Kasumi-1 (cell line): ENCODE results near the gene PCDHGA7.
"Not testable (repeated sequence)": the region's sequence is repeated elsewhere in the genome, so short reads cannot be mapped to it uniquely, and the experiment has no call there.

Experiments used
- DNase-seq, 2 experiments: peaks; one replicate each; lab custom pipeline; 2025; lab: John Stamatoyannopoulos, UW

The PCDHGA7 gene

DNA sequence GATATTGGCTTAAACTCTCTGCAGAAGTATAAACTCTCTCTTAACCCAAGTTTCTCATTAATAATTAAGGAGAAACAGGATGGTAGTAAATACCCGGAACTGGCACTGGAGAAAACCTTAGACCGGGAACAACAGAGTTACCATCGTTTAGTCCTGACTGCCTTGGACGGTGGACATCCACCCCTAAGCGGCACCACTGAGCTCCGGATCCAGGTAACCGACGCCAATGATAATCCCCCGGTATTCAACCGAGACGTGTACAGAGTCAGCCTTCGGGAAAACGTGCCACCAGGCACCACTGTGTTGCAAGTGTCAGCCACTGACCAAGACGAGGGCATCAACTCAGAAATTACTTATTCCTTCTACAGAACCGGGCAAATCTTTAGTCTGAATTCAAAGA, 16.1 kb downstream of the PCDHGA7 start:
- DNase-seq, result no peak

DNA sequence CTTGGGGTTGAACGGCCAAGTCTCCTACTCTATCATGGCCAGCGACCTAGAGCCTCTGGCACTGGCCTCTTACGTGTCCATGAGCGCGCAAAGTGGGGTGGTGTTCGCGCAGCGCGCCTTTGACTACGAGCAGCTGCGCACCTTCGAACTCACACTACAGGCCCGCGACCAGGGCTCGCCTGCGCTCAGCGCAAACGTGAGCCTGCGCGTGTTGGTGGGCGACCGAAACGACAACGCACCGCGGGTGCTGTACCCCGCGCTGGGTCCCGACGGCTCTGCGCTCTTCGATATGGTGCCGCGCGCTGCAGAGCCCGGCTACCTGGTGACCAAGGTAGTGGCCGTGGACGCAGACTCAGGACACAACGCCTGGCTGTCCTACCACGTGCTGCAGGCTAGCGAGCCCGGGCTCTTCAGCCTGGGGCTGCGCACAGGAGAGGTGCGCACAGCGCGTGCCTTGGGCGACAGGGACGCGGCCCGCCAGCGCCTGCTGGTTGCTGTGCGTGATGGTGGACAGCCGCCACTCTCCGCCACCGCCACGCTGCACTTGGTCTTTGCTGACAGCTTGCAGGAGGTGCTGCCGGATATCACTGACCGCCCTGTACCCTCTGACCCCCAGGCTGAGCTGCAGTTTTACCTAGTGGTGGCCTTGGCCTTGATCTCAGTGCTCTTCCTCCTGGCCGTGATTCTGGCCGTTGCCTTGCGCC, 17.2 kb downstream of the PCDHGA7 start:
- DNase-seq, result no peak

DNA sequence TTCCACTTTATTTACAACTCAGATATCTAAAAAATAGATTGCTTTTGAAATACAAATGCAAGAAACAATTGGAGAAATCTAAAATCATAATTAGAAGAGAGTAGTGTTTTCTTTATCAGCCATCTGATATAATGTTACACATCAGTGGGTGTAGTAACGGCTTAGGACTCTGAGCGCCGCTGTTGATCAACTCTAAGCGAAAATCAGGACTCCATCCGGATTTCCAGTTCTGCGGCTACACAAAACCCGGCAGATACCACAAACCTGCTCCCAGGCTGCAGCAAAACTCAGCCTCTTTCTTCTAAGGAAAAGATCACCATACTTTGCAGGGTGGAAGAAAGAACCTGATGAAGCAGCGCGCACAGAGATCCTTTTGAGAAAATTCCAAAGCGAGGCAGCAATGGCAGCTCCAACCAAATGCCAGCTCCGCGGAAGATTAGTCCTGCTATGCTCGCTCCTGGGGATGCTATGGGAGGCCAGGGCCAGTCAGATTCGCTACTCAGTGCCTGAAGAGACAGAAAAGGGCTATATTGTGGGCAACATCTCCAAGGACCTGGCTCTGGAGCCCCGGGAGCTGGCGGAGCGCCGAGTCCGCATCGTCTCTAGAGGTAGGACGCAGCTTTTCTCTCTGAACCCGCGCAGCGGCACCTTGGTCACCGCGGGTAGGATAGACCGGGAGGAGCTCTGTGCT, 20.2 kb downstream of the PCDHGA7 start, which contains the start of gene PCDHGA9:
PCDHGA9 (plus strand) TSS at position 226 of the 691 bp plus-strand sequence; CDS start at position 401, 175 bp downstream.
- no peak for DNase-seq

DNA sequence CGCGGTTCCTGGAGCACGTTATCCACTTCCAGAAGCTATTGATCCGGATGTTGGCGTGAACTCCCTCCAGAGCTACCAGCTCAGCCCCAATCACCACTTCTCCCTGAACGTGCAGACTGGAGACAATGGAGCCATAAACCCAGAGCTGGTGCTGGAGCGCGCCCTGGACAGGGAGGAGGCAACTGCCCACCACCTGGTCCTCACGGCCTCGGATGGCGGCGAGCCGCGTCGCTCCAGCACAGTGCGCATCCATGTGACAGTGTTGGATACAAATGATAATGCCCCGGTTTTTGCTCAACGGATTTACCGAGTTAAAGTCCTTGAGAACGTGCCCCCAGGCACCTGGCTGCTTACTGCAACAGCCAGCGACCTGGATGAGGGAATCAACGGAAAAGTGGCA, 20.8 kb downstream of the PCDHGA7 start:
- DNase-seq, result no peak

DNA sequence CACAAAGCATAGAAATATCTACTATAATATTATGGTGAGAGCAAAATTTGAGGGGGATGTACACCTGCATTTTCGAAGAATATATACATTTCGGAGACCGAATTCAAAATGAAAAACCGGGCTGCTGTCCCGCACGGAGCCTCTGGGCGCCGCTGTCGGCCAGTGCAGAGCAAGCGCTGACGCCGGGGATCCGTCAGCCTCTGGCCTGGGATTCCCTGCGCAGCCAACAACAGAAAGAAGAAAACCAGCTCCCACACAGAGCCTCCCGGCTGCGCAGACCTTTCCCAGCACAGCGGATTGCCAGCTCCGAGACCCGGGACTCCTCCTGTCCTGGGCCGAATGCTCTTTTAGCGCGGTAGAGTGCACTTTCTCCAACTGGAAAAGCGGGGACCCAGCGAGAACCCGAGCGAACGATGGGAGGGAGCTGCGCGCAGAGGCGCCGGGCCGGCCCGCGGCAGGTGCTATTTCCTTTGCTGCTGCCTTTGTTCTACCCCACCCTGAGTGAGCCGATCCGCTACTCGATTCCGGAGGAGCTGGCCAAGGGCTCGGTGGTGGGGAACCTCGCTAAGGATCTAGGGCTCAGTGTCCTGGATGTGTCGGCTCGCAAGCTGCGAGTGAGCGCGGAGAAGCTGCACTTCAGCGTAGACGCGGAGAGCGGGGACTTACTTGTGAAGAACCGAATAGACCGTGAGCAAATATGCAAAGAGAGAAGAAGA, 25.4 kb downstream of the PCDHGA7 start, which contains the start of gene PCDHGB6:
PCDHGB6 (plus strand) TSS at position 232 of the 716 bp plus-strand sequence; CDS start at position 414, 182 bp downstream.
- not testable (repeated sequence) for DNase-seq

DNA sequence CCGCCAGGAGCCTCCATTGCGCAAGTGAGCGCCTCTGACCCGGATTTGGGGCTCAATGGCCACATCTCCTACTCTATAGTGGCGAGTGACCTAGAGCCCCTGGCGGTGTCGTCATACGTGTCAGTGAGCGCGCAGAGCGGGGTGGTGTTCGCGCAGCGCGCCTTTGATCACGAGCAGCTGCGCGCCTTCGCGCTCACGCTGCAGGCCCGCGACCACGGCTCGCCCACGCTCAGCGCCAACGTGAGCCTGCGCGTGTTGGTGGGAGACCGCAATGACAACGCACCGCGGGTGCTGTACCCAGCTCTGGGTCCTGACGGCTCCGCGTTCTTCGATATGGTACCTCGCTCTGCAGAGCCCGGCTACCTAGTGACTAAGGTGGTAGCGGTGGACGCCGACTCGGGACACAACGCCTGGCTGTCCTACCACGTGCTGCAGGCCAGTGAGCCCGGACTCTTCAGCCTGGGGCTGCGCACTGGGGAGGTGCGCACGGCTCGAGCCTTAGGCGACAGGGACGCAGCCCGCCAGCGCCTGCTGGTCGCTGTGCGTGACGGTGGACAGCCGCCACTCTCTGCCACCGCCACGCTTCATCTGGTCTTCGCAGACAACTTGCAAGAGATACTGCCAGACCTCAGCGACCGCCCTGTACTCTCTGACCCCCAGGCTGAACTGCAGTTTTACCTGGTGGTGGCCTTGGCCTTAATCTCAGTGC, 27.2 kb downstream of the PCDHGA7 start:
- no peak for DNase-seq

DNA sequence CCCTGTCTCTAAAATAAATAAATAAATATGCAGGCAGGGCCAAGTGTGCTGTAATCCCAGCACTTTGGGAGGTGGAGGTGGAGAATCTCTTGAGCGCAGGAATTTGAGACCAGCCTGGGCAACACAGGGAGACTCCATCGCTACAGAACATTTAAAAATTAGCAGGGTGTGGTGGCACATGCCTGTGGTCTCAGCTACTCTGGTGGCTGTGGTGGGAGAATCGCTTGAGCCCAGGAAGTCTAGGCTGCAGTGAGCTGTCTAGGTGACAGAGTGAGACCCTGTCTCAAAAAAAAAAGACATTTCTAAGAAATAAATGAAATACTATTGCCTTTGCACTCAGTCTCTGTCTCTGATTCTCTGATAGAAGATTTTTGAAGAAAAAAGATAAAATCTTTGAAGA, 29.0 kb downstream of the PCDHGA7 start:
- no peak for DNase-seq

DNA sequence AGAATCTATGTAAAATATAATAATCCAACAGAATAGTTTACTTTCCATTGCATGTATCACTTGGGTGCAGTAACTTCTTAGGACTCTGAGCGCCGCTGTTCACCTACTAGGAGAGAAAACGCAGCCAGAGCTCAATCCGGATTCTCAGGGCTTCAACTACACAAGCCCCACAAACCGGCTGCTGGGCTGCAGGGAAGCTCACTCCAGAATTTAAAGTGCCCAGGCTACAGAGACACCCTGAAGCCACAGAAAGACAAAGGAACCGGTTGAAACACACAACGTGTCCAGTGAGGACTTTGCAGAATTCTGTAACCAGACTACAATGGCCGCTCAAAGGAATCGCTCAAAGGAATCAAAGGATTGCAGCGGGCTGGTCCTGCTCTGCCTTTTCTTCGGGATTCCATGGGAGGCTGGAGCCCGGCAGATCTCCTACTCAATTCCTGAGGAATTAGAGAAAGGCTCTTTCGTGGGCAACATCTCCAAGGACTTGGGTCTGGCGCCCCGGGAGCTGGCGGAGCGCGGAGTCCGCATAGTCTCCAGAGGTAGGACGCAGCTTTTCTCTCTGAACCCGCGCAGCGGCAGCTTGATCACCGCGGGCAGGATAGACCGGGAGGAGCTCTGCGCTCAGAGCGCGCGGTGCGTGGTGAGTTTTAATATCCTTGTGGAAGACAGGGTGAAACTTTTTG, 30.5 kb downstream of the PCDHGA7 start, which contains the start of gene PCDHGA10:
PCDHGA10 (plus strand) TSS at position 134 of the 686 bp plus-strand sequence; CDS start at position 323, 189 bp downstream.
- DNase-seq, result peak; percentile 83 to 88

DNA sequence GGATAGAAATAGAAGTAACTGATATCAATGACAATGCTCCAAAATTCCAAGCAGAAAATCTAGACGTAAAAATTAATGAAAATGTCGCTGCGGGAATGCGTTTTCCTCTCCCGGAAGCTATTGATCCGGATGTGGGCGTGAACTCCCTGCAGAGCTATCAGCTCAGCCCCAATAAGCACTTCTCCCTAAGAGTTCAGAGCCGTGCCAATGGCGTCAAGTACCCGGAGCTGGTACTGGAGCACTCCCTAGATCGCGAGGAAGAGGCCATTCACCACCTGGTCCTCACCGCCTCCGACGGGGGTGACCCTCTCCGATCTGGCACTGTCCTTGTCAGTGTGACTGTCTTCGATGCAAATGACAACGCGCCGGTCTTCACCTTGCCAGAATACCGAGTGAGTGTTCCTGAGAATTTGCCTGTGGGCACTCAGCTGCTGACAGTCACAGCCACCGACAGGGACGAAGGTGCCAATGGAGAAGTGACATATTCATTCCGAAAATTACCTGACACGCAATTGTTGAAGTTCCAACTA, 31.1 kb downstream of the PCDHGA7 start:
- peak in 1 of 2 experiments; percentile 9 for DNase-seq

DNA sequence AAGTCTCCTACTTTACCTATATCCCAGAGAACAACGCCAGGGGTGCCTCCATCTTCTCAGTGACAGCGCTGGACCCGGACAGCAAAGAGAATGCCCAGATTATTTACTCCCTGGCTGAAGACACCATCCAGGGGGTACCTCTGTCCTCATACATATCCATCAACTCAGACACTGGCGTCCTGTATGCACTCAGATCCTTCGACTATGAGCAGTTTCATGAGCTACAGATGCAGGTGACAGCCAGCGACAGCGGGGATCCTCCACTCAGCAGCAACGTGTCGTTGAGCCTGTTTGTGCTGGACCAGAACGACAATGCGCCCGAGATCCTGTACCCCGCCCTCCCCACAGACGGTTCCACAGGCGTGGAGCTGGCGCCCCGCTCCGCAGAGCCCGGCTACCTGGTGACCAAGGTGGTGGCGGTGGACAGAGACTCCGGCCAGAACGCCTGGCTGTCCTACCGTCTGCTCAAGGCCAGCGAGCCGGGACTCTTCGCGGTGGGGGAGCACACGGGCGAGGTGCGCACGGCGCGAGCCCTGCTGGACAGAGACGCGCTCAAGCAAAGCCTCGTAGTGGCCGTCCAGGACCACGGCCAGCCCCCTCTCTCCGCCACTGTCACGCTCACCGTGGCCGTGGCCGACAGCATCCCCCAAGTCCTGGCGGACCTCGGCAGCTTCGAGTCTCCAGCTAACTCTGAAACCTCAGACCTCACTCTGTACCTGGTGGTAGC, 32.2 kb downstream of the PCDHGA7 start:
- not testable (repeated sequence) for DNase-seq

DNA sequence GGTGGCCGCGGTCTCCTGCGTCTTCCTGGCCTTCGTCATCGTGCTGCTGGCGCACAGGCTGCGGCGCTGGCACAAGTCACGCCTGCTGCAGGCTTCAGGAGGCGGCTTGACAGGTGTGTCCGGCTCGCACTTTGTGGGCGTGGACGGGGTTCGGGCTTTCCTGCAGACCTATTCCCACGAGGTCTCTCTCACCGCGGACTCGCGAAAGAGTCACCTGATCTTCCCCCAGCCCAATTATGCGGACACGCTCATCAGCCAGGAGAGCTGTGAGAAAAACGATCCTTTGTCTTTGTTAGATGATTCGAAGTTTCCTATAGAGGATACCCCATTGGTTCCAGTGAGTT, 32.7 kb downstream of the PCDHGA7 start:
- DNase-seq, result not testable (repeated sequence)

DNA sequence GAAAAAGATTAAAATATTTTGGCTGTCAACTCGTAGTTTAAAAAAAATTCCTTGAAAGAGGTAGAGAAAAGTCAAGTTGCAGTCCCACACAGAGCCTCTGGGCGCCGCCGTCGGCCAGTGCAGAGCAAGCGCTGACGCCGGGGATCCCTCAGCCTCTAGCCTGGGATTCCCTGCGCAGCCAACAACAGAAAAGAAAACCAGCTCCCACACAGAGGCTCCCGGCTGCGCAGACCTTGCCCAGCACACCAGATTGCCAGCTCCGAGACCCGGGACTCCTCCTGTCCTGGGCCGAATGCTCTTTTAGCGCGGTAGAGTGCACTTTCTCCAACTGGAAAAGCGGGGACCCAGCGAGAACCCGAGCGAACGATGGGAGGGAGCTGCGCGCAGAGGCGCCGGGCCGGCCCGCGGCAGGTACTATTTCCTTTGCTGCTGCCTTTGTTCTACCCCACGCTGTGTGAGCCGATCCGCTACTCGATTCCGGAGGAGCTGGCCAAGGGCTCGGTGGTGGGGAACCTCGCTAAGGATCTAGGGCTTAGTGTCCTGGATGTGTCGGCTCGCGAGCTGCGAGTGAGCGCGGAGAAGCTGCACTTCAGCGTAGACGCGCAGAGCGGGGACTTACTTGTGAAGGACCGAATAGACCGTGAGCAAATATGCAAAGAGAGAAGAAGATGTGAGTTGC, 35.1 kb downstream of the PCDHGA7 start, which contains the start of gene PCDHGB7:
PCDHGB7 (plus strand) TSS at position 184 of the 679 bp plus-strand sequence; CDS start at position 367, 183 bp downstream.
- DNase-seq, result not testable (repeated sequence)

DNA sequence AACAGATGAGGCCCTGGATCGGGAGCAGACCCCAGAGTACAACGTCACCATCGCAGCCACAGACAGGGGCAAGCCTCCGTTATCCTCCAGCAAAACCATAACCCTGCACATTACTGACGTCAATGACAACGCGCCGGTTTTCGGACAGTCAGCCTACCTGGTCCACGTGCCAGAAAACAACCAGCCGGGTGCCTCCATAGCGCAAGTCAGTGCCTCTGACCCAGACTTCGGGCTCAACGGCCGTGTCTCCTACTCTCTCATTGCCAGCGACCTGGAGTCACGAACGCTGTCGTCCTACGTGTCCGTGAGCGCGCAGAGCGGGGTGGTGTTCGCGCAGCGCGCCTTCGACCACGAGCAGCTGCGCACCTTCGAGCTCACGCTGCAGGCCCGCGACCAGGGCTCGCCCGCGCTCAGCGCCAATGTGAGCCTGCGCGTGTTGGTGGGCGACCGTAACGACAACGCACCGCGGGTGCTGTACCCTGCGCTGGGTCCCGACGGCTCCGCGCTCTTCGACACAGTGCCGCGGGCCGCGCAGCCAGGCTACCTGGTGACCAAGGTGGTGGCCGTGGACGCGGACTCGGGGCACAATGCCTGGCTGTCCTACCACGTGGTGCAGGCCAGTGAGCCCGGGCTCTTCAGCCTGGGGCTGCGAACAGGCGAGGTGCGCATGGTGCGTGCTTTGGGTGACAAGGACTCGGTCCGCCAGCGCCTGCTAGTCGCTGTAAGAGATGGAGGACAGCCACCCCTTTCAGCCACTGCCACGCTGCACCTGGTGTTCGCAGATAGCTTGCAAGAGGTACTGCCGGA, 36.7 kb downstream of the PCDHGA7 start:
- no peak for DNase-seq

DNA sequence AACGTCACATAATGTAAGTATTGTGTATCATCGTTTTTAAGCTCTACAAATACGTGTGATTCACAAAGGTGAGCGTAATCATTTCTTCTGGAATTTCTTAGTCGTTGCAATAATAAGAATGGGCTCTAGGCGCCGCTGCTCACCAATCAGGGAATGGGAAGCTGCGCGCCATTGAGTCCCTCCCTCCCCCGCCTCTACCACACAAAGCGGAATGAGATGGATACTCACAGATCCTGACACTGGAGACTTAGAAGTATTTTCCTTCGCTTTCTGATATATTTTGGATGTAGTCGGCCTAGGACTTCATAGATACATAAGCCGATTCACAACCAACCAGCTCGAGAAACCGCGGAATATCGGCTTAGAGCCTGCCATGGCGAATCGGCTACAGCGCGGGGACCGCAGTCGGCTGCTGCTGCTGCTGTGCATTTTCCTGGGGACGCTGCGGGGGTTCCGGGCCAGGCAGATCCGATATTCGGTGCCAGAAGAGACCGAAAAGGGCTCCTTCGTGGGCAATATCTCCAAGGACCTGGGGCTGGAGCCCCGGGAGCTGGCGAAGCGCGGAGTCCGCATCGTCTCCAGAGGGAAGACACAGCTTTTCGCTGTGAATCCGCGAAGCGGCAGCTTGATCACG, 38.4 kb downstream of the PCDHGA7 start, which contains the start of gene PCDHGA11:
PCDHGA11 (plus strand) TSS at position 197 of the 634 bp plus-strand sequence; CDS start at position 374, 177 bp downstream.
- no peak for DNase-seq

DNA sequence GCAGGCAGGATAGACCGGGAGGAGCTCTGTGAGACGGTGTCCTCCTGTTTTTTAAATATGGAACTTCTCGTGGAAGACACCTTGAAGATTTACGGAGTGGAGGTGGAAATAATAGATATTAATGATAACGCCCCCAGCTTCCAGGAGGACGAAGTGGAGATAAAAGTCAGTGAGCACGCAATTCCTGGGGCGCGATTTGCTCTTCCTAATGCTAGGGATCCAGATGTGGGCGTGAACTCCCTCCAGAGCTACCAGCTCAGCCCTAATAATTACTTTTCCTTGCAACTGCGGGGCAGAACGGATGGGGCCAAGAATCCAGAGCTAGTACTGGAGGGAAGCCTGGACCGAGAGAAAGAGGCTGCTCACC, 38.9 kb downstream of the PCDHGA7 start:
- no peak for DNase-seq

DNA sequence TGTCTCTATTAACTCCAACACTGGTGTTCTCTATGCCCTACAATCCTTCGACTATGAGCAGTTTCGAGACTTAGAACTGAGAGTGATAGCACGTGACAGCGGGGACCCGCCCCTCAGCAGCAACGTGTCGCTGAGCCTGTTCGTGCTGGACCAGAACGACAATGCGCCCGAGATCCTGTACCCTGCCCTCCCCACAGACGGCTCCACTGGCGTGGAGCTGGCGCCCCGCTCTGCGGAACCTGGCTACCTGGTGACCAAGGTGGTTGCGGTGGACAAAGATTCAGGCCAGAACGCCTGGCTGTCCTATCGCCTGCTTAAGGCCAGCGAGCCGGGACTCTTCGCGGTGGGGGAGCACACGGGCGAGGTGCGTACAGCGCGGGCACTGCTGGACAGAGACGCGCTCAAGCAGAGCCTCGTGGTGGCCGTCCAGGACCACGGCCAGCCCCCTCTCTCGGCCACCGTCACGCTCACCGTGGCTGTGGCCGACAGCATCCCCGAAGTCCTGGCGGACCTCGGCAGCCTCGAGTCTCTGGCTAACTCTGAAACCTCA, 40.3 kb downstream of the PCDHGA7 start:
- no peak for DNase-seq

DNA sequence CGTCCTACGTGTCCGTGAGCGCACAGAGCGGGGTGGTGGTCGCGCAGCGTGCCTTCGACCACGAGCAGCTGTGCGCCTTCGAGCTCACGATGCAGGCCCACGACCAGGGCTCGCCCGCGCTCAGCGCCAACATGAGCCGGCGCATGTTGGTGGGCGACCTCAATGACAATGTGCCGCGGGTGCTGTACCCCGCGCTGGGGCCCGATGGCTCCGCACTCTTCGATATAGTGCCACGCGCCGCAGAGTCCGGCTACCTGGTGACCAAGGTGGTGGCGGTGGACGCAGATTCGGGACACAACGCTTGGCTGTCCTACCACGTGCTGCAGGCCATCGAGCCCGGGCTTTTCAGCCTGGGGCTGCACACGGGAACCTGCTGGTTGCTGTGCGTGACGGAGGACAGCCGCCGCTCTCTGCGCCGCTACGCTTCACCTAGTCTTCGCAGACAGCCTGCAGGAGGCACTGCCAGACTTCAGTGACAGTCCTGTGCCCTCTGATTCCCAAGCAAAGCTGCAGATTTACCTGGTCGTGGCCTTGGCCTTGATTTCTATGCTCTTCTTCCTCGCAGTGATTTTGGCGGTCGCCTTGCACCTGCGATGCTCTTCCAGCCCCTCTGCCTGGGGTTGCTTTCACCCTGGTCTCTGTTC, 45.4 kb downstream of the PCDHGA7 start:
- DNase-seq, result no peak
